Measurements from ENCODE around the gene DLGAP1.

DLGAP1 gene

DNA sequence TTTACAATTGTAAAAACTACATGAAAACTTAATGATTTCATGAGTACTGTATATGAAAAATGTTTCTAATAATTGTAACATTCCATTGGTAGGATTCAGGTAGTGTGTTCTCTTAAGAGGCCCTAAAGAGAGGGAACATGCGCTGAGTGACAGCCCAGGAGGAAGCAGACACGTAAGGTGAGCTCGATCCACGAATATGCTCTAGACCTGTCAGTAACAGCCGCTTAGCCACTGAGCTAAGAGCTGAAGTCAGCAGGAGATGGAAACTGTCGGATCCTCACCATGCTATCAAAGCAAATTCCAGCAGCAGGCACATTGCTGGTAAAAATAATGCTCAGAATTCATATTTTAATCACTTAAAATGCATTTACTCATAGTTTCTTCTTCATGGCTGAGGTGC is 658.7 kb downstream of the DLGAP1 start:
- ATAC-seq: no peak
- TF ChIP-seq, protein P1, sequence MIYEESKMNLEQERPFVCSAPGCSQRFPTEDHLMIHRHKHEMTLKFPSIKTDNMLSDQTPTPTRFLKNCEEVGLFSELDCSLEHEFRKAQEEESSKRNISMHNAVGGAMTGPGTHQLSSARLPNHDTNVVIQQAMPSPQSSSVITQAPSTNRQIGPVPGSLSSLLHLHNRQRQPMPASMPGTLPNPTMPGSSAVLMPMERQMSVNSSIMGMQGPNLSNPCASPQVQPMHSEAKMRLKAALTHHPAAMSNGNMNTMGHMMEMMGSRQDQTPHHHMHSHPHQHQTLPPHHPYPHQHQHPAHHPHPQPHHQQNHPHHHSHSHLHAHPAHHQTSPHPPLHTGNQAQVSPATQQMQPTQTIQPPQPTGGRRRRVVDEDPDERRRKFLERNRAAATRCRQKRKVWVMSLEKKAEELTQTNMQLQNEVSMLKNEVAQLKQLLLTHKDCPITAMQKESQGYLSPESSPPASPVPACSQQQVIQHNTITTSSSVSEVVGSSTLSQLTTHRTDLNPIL (CRISPR knock-in tag; IDR thresholded peaks at IDR 0.05; ENCODE audit: low read depth): no peak
- TF ChIP-seq ZNF8 (CRISPR knock-in tag; IDR thresholded peaks at IDR 0.05): no peak

DNA sequence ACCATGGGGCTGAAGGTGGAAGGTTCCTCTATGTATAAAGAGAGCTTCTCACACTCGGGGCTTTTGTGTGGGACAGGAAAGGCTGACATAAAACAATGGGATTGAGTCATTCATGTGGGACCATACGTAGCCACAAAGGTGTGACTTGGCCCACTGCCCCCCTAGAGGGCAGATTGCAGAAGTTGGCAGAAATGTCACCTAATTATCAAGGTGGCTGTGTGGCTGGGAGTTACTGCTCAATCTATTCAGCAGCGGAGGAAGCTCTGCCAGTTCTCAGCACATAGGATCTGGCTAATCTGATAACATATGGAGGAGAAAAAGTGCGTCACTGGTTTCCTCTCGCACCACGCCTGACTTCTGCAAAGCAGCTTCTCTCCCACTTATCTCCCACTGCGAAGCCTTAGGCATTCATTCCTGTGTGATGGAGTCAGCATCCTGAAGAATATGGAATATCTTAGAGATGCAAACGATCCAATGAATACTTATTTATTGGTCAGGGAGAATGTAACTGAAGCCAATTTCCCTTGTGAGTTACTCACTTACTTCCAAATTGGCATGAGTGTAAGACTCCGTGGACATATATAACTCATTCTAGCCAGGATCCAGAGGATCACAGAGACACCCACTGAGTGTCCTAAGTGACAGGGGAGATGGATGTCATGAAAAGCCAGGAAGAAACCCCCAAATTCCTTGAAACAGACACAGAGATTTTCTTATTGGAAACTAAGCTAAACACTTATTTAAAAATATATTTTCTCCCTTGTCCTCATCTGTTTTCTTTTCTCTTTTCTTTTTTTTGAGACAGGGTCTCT is 660.4 kb downstream of the DLGAP1 start:
- TF ChIP-seq TCF4 (CRISPR knock-in tag; IDR thresholded peaks at IDR 0.05; ENCODE audit: borderline replicate concordance) (no peak), ZFP3 (CRISPR knock-in tag; IDR thresholded peaks at IDR 0.05) (no peak), GLIS3 (CRISPR knock-in tag; IDR thresholded peaks at IDR 0.05) (no peak), TOX (CRISPR knock-in tag; IDR thresholded peaks at IDR 0.05; ENCODE audit: borderline replicate concordance) (no peak), OSR1 (CRISPR knock-in tag; IDR thresholded peaks at IDR 0.05) (no peak), ARNTL (CRISPR knock-in tag; IDR thresholded peaks at IDR 0.05; ENCODE audit: borderline replicate concordance, low read depth) (no peak), ZNF8 (CRISPR knock-in tag; IDR thresholded peaks at IDR 0.05) (no peak), ESRRG (CRISPR knock-in tag; IDR thresholded peaks at IDR 0.05) (no peak), ZNF70 (CRISPR knock-in tag; IDR thresholded peaks at IDR 0.05) (no peak), ZC3H10 (CRISPR knock-in tag; IDR thresholded peaks at IDR 0.05) (no peak), ISL1 (CRISPR knock-in tag; IDR thresholded peaks at IDR 0.05) (no peak), ZFP30 (CRISPR knock-in tag; IDR thresholded peaks at IDR 0.05) (no peak), BACH2 (CRISPR knock-in tag; IDR thresholded peaks at IDR 0.05; ENCODE audit: borderline replicate concordance) (no peak), RARB (CRISPR knock-in tag; IDR thresholded peaks at IDR 0.05) (no peak)
- TF ChIP-seq, protein P2, sequence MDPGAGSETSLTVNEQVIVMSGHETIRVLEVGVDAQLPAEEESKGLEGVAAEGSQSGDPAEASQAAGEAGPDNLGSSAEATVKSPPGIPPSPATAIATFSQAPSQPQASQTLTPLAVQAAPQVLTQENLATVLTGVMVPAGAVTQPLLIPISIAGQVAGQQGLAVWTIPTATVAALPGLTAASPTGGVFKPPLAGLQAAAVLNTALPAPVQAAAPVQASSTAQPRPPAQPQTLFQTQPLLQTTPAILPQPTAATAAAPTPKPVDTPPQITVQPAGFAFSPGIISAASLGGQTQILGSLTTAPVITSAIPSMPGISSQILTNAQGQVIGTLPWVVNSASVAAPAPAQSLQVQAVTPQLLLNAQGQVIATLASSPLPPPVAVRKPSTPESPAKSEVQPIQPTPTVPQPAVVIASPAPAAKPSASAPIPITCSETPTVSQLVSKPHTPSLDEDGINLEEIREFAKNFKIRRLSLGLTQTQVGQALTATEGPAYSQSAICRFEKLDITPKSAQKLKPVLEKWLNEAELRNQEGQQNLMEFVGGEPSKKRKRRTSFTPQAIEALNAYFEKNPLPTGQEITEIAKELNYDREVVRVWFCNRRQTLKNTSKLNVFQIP (CRISPR knock-in tag; IDR thresholded peaks at IDR 0.05; ENCODE audit: borderline replicate concordance, low read depth): no peak
- TF ChIP-seq, protein P3, sequence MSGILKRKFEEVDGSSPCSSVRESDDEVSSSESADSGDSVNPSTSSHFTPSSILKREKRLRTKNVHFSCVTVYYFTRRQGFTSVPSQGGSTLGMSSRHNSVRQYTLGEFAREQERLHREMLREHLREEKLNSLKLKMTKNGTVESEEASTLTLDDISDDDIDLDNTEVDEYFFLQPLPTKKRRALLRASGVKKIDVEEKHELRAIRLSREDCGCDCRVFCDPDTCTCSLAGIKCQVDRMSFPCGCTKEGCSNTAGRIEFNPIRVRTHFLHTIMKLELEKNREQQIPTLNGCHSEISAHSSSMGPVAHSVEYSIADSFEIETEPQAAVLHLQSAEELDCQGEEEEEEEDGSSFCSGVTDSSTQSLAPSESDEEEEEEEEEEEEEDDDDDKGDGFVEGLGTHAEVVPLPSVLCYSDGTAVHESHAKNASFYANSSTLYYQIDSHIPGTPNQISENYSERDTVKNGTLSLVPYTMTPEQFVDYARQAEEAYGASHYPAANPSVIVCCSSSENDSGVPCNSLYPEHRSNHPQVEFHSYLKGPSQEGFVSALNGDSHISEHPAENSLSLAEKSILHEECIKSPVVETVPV (CRISPR knock-in tag; IDR thresholded peaks at IDR 0.05): no peak
- TF ChIP-seq, protein P1 (CRISPR knock-in tag; IDR thresholded peaks at IDR 0.05; ENCODE audit: low read depth): no peak
- TF ChIP-seq, protein P4, sequence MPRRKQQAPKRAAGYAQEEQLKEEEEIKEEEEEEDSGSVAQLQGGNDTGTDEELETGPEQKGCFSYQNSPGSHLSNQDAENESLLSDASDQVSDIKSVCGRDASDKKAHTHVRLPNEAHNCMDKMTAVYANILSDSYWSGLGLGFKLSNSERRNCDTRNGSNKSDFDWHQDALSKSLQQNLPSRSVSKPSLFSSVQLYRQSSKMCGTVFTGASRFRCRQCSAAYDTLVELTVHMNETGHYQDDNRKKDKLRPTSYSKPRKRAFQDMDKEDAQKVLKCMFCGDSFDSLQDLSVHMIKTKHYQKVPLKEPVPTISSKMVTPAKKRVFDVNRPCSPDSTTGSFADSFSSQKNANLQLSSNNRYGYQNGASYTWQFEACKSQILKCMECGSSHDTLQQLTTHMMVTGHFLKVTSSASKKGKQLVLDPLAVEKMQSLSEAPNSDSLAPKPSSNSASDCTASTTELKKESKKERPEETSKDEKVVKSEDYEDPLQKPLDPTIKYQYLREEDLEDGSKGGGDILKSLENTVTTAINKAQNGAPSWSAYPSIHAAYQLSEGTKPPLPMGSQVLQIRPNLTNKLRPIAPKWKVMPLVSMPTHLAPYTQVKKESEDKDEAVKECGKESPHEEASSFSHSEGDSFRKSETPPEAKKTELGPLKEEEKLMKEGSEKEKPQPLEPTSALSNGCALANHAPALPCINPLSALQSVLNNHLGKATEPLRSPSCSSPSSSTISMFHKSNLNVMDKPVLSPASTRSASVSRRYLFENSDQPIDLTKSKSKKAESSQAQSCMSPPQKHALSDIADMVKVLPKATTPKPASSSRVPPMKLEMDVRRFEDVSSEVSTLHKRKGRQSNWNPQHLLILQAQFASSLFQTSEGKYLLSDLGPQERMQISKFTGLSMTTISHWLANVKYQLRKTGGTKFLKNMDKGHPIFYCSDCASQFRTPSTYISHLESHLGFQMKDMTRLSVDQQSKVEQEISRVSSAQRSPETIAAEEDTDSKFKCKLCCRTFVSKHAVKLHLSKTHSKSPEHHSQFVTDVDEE (CRISPR knock-in tag; IDR thresholded peaks at IDR 0.05): no peak
- ATAC-seq: peak; percentile 68

DNA sequence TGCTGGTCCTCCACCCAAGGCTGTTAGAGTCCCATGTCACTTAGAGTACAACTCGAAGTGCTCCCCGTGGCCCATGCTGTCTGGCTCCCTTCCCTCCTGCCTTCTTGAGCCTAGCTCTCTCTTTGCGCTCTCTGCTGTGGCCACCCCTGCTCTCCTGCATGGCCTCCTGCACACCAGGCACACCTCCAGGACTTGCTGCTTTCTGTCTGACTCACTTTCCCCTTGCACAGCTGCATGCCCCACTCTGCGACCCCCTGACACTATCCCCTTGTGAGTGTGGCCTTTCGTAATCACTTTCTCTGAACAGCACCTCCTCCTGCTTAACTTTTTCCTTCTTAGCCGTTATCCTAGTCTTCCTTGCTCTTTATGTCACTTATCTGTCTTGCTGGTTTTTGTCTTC is 661.6 kb downstream of the DLGAP1 start:
- no peak for ATAC-seq
- TF ChIP-seq PPARA (CRISPR knock-in tag; IDR thresholded peaks at IDR 0.05; ENCODE audit: borderline replicate concordance) (no peak), TCF4 (CRISPR knock-in tag; IDR thresholded peaks at IDR 0.05; ENCODE audit: borderline replicate concordance) (no peak), ARNTL (CRISPR knock-in tag; IDR thresholded peaks at IDR 0.05; ENCODE audit: borderline replicate concordance, low read depth) (no peak), ISL1 (CRISPR knock-in tag; IDR thresholded peaks at IDR 0.05) (no peak), TOX (CRISPR knock-in tag; IDR thresholded peaks at IDR 0.05; ENCODE audit: borderline replicate concordance) (no peak), RARB (CRISPR knock-in tag; IDR thresholded peaks at IDR 0.05) (no peak), ZFP30 (CRISPR knock-in tag; IDR thresholded peaks at IDR 0.05) (no peak), CSDC2 (CRISPR knock-in tag; IDR thresholded peaks at IDR 0.05) (no peak), SNAI2 (CRISPR knock-in tag; IDR thresholded peaks at IDR 0.05) (no peak), BACH2 (CRISPR knock-in tag; IDR thresholded peaks at IDR 0.05; ENCODE audit: borderline replicate concordance) (no peak), ZC3H10 (CRISPR knock-in tag; IDR thresholded peaks at IDR 0.05) (no peak), ZFP3 (CRISPR knock-in tag; IDR thresholded peaks at IDR 0.05) (no peak)
- TF ChIP-seq, protein P5, sequence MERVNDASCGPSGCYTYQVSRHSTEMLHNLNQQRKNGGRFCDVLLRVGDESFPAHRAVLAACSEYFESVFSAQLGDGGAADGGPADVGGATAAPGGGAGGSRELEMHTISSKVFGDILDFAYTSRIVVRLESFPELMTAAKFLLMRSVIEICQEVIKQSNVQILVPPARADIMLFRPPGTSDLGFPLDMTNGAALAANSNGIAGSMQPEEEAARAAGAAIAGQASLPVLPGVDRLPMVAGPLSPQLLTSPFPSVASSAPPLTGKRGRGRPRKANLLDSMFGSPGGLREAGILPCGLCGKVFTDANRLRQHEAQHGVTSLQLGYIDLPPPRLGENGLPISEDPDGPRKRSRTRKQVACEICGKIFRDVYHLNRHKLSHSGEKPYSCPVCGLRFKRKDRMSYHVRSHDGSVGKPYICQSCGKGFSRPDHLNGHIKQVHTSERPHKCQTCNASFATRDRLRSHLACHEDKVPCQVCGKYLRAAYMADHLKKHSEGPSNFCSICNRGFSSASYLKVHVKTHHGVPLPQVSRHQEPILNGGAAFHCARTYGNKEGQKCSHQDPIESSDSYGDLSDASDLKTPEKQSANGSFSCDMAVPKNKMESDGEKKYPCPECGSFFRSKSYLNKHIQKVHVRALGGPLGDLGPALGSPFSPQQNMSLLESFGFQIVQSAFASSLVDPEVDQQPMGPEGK (CRISPR knock-in tag; IDR thresholded peaks at IDR 0.05; ENCODE audit: borderline replicate concordance): no peak
- TF ChIP-seq, protein P1 (CRISPR knock-in tag; IDR thresholded peaks at IDR 0.05; ENCODE audit: low read depth): no peak
- TF ChIP-seq, protein P2 (CRISPR knock-in tag; IDR thresholded peaks at IDR 0.05; ENCODE audit: borderline replicate concordance, low read depth): no peak

Data from SK-N-SH treated with all-trans-retinoic acid at 6 μM for 48 hours (cell line).